Stimulated activated CD8-positive, alpha-beta memory T cell treated with anti-CD3 and anti-CD28 coated beads, Interleukin-12 subunit alpha, Interleukin-12 subunit beta, amount 100 ng/mL, for 24 hours (primary cell): ENCODE measurements around the gene KCNJ6.
"Not testable (repeated sequence)": the region's sequence is repeated elsewhere in the genome, so short reads cannot be mapped to it uniquely, and the experiment has no call there.

Experiments used
- DNase-seq: peaks from one replicate; pipeline ENCODE4 v3.0.0-alpha.2; 2020; ENCODE audit errors: extremely low read depth

The KCNJ6 gene

DNA sequence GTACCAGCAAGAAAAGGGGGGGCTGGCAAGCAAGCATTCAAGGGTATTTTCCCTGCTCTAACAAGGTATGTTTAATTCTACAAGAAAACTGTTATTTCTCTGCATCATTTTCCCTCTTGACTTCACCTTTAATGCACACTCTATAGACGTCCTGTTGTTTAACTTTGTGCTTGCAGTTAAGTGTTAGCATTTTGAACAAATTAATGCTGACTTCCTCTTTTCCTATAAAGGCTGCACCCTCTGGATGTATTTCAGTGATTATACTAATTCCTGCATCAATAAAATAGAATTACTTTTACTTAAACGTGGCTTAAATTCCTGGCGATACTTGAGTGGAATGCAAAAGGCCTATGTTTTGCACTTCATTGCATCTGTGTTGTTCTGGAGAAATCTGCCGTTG, 183.3 kb downstream of the KCNJ6 start:
- no peak for DNase-seq

DNA sequence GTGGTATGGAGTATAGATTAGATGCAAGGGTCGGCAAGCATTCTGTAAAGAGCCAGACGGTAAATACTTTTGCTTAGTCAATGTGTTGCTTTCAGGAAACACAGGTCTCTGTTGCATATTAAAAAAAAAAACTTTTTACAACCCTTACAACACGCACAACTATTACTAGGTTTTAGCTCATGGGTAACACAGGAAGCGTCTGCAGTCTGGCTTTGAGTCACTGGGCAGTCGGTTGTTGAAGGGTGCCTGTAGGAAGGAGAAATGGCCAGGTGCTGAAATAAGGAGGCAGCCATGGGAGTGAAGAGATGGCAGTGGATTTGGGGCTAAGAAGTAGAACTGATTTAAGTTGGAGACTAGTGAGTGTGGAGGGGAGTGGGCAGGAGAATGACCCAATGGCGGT, 192.1 kb downstream of the KCNJ6 start:
- no peak for DNase-seq

DNA sequence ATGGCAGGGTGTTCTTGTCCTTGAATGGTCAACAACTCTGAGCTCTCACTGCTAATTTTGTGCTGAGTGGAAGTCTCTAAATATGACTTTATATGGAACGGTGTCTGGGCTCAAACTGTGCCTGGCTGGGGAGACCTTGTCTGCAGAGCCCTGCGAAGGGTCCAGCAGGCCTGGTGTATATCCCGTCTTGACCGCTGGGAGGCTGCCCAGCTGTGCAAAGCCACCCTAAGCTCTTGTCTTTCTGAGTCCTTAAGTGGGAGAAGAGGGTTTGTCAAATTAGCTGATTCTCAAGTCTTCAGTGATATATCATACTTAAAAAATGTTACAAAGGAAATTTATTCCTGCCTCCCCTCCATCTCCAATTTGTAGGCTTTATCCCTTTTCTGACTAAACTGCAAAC, 198.7 kb downstream of the KCNJ6 start:
- no peak for DNase-seq

DNA sequence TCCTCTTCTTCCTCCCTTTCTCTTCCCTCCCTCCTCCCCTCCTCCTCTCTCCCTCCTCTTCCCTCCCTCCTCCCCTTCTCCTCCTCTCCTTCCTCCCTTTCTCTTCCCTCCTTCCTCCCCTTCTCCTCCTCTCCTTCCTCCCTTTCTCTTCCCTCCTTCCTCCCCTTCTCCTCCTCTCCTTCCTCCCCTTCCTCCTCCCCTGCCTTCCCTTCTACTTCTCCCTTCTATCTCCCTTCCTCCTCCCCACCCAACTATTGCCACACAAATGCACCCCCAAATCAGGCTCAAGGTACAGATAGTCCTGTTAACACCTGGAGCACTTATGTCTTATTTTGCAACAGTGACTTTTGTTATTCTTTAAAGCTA, 203.7 kb downstream of the KCNJ6 start:
- DNase-seq = not testable (repeated sequence)

DNA sequence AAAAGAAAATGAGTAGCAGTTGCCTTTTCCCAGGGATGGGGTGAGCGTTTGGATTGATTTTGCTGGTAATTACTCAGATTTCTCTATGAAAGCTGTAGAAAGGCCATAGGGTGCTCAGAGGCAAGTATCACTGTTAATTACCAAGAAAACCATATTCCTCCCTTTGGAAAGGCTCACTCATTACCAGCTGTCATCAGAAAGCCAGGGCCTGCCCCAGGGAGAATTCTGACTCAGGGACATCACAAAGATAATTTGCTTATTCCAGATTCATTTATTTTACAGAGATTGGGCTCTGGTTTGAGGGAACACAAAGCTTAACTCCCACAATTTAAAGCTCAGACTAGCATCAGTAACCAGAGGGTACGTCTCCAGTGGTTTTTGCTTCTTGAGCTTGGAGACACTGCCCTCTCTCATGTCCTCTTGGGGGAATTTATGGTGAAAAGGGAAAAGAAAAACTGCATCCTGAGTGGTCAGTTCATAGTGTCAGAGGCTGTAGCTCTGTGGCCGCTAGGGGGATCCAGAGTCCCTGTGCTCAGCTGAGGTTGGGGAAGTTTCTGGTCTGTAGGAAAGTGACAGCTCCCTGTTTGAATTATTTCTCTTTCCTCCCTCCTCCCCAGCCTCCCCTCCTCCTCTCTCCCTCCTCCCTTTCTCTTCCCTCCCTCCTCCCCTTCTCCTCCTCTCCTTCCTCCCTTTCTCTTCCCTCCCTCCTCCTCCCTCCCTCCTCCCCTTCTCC, 204.3 kb downstream of the KCNJ6 start:
- no peak for DNase-seq

DNA sequence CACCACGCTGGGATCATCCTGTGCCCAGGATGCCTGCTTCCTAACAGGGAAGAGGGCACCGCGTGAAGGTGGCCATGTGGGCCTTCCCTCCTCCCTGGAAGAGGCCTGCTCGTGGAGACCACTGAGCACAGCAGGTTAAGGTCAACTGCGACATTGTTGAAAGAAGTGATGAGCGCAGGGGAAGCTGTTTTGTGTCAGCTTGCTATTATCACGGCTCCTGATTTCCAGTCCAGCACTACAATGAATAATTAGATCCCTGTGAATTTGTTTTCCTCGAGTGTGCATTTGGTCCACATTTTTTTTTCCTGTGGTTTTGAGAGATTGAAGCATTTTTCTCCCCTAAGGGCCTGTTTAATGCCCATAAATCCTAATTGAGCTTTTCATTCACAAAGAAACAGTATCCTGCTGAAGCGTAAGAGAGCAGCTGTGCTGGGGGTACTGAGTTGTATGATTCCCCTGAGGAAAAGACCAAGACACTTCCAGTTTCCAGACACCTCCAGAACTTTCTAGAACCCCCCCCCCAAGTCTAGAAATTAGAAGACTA, 204.9 kb downstream of the KCNJ6 start:
- DNase-seq = no peak

DNA sequence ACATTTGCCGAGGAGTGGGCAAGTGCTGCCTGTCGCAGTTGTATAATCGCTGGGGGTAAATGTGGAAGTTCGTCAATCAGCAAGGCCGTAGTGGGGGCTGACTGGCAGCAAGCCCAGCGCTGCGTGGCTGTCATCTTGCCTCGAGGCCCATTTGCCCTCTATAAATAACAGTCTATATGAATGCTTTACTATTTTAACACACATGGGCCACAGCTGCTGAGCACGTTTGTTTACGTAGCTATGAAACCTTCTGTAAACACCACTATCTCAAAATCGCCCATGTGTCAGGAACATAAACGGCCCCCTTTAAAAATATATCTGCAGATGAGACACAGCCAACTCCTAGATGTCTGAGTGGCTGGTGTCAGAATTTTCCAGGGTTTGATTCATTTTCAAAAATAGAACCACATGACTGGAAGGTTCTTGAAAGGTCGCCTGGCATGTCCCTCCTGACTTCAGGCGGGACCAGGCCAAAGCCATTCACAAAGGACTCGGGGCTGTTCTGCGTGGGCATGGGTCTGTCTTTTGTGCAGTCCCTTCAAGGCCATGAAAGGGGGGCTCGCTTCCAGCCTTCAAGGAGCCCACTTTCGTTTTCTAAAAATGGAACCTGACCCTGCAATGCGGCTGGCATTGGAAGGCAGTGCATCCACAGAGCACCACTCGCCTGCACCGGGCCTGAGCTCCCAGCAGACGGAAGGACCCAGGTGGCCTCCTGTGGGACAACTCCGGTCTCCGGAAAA, 205.5 kb downstream of the KCNJ6 start:
- no peak for DNase-seq

DNA sequence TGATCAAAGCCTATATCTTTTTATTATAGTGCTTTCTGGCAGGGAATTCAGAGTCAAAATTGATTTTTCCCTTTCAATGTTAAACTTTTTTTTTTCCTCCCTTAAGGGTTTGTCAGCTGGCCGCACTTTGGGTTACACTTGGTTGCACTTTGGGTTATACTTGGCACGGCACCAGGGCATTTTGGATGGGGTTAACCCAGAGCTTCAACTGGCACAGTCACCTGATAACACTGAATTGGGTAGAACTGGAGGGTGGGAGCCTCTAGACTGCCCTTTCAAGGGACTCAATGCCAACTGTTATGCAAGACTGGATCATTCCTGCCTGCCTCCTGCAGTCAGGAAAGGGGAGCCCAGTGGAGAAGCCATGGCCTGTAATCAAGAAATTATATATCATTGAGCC, 211.5 kb downstream of the KCNJ6 start:
- DNase-seq = no peak

DNA sequence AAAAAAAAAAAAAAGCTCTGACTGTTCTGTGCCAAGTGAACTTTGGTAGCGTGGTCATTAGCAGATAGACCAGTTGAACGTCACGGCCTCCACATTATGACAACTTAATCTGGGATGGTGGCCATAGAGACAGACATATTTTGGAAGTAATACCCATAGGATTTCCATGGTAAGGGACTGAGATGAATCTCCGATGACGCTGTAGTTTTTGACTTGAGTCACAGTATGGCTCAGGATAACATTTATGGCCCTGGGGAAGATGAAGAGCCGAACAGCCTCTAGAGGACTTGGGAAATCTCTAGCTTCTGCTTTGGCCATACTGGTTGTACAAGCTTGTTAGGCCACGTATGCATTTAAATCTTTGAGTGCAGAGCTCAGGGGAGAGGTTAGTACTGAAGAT, 214.0 kb downstream of the KCNJ6 start:
- DNase-seq = no peak

DNA sequence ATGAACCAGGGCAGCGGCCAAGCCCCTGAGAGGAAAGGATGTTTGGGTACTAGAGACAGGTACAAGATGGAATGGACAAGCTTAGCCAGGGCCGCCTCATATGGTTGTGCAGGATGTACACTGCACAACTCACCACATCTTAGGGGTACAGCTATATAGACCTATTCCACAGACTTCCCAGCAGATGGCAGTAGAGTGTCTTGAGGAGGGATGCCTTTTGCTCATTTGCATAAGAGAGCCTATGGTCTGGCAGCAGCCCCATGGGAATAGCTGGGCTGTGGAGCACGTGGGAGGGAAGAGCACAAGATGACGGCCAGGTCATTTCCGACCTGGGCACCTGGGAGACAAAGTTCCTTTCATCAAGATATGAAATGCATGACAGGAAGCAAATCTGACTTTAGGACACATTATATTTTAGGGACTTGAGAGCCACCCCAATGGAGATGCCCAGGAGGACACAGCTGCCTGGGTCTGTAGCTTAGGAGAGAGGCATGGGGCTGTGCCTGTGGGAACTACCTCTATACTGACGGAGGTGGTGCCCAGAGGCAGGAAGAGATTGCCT, 215.5 kb downstream of the KCNJ6 start:
- DNase-seq = no peak

DNA sequence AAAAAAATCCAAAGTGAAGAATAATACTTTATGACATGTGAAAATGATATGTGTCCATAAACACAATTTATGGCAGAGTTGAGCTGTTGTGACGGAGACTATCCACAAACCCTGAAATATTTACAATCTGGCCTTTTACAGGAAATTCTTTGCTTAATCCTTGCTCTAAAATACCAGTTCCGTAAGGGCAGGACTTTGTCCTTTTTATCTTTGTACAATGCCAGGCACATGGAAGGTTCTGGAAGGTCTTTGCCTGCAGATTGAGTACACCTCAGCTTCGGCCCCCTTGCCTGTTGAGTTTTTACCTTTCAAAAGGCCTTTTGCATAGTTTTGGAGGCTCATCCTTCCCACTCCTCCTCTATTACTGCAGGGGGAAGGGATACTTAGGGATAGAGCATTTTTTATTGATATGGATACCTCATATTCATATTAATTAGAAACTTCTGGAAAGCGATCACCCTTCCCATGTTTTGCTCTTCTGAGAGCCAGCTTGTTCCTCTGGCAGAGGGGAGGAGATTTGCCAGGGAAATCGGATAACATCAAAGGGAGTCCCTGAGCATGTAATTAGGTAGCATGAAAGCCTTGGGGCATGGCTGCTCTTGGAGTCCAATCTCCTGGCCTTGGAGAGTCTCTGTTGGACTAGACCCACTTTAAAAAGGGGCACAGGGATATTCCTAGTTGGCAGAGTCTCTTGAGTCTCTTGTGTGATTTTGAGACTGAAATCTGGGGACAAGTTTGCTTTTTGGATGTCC, 217.1 kb downstream of the KCNJ6 start:
- DNase-seq = no peak

DNA sequence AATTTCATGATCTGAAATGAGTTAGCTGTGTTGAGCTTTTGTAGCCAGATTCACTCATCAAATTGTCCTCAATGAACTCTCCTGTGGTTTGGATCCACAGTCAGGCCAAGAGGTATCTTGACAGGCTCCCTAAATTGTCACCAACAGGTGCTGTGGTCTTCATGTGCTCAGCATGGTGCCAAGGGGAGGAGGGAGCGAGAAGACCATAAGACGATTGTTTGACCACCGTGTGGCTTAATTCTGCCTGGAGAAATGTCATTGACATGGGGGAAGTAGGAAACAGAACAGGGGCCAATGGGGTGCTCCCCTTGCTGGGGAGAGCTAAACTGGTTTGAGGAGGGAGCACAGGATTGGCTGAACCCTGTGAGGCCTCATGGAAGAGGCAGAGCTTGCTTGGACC, 219.3 kb downstream of the KCNJ6 start:
- DNase-seq = no peak

DNA sequence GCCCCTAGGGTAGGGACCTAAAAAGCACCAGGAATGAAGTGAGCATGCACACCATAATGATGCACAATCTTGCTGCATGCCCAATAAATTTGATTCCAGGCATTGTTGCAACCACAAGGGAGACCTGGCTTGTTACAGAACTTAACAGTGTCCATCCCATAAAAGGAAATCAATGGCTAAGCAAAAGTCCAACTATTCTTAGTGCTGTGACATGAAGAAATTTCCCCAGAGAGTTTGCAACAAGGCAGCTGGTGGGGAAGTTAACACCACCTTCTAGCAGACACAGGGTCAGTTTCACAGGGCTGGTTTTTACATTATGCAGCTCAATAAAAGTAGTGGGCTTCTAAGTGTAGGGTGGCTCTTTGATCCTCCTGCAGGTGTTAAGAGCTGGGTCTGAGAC, 221.1 kb downstream of the KCNJ6 start:
- DNase-seq = no peak

DNA sequence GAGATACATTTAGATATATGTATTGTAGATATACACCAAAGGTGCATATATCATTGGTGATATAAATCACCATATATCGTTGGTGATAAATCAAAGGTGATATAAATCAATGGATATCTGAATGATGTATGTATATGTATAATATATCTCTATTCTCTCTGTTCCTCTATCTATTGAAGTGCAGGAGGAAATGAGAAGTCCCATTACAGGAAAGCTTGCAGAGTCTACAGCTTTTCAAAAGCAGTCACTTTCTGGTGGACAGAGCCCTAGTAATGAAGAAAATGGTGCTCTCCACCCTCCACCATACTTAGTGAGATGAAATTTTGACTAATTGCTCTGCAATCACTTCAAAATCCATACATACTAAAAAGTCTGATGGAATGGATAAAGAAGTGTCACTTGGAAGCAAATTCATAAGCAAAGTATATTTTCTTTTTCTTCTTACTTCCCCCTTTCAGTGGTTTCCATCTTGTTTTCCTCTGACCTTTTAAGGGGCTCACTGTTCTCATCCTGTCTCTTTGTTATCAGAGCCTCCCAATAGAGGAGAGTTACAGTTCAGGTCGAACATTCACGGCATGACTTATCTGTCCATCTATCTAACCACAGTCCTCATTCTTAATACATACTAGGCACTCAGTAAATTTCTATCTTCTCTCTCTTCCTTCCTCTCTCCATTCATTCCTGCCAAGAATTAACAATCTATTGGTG, 227.2 kb downstream of the KCNJ6 start:
- DNase-seq = no peak

DNA sequence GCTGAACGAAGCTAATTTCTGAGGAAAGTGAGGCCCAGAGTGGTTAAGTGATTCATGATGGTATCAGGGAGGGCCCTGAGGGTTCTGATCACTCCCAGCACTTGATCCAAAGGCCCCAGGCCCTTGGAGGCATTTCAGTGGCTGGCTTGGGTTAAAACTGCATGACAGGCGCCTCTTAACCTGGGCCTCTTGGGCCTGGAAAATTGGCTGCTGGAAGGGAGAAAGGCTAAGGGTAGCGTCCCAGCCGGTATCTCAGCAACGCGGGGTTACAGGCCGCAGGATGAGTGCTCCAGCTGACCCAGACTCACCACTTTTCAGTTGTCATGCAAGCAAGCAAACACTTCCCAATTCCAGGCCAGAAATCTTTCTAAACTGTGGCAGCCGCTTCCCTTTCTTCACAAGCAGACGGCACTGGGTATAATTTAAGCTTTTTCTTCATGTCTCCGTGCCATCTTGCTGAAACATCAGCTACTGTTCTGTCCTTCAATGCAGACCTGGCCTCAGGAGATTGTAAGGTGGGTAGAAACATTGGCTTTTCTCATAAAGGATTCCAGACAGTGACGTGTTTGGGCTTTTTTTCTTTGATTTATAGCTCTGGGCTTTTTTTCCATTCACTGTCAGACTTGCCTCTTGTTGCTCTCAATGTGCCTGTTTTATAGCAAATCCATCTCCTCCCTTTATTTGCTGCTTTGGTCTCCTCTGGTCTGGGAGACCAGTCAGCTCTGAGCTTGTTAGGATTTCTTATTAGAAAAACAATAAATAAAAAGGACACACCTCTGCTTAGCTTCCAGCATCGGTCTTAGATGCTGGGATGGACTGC, 229.1 kb downstream of the KCNJ6 start:
- DNase-seq = no peak

DNA sequence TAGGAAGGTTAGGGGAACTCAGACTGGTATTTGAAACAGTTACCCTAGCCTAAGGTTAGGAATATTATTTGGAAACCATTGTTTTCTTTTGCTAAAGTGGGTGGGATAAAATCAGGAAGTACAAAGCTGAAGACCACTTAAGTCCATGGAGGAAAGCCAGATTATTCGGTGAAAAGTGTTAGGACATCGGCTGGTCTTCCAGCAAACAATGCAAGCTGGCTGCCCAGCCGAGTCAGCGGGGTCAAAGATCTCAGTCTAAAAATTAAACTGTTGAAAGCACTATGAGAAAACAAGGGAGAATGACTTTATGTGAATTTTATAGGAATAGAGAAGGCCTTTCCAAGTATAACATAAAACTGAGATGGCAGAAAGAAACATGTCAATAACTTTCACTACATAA, 231.7 kb downstream of the KCNJ6 start:
- no peak for DNase-seq

DNA sequence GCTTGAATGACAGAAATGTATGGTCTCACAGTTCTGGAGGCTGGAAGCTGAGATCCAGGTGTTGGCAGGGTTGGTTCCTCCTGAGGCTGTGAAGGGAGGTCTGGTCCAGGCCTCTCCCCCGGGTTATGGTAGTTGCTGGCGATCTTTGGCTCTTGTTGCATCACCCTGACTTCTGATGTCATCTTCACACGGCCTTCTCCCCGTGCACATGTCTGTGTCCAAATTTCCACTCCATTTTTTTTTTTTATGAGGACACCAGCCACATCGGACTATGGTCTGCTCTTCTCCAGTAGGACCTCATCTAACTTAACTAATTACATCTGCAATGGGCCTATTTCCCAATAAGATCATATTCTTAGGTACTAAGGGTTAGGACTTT, 232.2 kb downstream of the KCNJ6 start:
- no peak for DNase-seq

DNA sequence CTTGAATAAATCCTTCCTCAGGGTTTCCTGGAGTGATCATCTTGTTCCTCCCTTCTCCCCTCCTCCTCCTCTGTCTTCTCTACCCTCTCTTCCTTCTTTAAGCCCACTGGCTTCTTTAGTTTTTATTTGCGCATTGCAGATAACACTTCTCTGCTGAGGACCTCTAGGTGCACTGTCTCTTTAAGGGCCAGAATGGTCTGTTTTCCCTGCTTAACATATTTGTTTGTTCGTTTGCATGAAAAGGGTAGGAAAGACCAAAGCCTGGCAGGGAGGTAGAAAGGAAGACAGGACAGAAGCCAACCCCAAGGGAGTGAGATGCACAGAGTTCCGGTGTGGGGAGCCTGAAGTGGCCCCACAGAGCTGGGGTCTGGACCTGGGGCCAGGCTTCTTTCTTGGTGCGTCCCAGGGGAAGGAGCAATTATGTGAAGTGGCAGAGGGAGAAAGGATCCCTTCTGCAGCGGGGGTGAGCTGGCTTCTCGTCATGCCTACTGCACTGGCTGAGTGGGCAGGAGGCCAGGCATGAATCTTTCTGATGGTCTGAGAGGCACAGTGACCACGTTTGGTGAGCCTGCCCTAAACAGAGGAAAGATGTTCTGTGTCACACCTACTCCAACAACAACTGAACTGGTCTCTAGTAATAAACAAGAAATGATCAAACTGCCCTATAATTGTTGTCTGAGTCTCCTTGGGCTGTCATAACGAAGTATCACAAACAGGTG, 232.7 kb downstream of the KCNJ6 start:
- no peak for DNase-seq

DNA sequence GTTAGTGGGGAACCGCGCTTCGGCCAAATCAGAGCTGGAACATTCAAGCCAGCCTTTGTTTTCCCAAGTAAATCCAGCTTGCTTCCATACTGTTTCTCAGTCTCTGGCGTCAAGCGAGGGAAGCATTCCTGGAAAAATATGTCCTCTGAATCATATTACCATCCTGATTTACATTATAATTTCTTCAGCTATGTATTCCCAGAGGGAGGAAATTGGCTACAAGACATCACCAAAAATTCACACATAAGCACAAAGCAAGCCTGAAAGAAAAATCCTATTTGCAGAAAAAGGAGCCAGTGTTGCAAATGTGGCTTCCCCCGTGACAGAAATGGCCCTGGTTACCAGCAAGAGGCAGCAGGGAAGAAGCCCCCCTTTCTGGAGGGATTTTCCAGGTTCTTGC, 233.3 kb downstream of the KCNJ6 start:
- DNase-seq = no peak

DNA sequence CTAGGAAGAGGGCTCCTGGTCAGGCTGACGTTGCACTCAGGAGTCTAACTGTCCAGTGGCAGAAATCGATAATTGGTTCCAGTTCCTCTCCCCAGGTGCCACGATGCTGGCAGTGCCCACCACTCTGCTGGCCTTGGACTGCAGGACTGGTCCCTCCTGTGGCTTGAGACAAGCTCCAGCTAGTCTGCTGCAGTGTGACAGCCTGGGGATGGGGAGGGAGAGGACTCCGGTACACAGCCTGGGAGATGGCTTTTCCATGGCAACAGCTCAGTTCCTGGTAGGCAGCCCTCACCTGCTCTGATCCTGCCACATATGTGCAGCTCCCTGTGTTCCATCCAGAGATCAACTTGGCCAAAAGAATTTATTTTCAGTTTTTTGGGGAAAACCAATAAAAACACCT, 239.3 kb downstream of the KCNJ6 start:
- no peak for DNase-seq
